ENCODE results near the gene ACBD7.

GRCh38 chr10:15092855-15093408 lies 4.4 kb upstream of the ACBD7 start:
- TF ChIP-seq CTCF (IDR thresholded peaks at IDR 0.05; ENCODE audit: borderline replicate concordance, extremely low read depth, low read length, poor library complexity, severe bottlenecking): no peak
- TF ChIP-seq EZH2 (IDR thresholded peaks at IDR 0.05; ENCODE audit: borderline replicate concordance, low read depth, low read length, severe bottlenecking): no peak

Measured in DND-41 (cell line).